ENCODE measurements around the gene CHAF1A.

The CHAF1A gene

GRCh38 chr19:4431296-4431695 is 28.9 kb downstream of the CHAF1A start:
- Histone ChIP-seq H3K27ac (ENCODE audit: low read length) (no peak overlapping the region), H3K36me3 (ENCODE audit: control insufficient read depth, insufficient read depth, low read length) (peaks cover 62% of the 10 kb centered on the region), H3K4me3 (ENCODE audit: low read length) (no peak overlapping the region), H3K9me3 (ENCODE audit: control insufficient read depth, insufficient read depth, low read length) (no peaks in the 10 kb centered on the region), H3K27me3 (ENCODE audit: control insufficient read depth, insufficient read depth, low read length) (no peaks in the 10 kb centered on the region), H3K4me1 (ENCODE audit: control insufficient read depth, insufficient read depth, low read length) (no peaks in the 10 kb centered on the region; the same call in 1 of the 2 replicates)
- WGBS (ENCODE audit: insufficient coverage, insufficient read length): no CpG with 5 or more reads among the region's 9 CpGs
- no peak for DNase-seq (ENCODE audit: low read depth, low spot score)

GRCh38 chr19:4431808-4432674 is 29.6 kb downstream of the CHAF1A start:
- DNase-seq (ENCODE audit: low read depth, low spot score): no peak
- Histone ChIP-seq H3K9me3 (ENCODE audit: control insufficient read depth, insufficient read depth, low read length) (no peaks in the 10 kb centered on the region), H3K4me3 (ENCODE audit: low read length) (no peak overlapping the region), H3K27ac (ENCODE audit: low read length) (no peak overlapping the region), H3K36me3 (ENCODE audit: control insufficient read depth, insufficient read depth, low read length) (peaks cover 69% of the 10 kb centered on the region), H3K27me3 (ENCODE audit: control insufficient read depth, insufficient read depth, low read length) (no peaks in the 10 kb centered on the region), H3K4me1 (ENCODE audit: control insufficient read depth, insufficient read depth, low read length) (no peaks in the 10 kb centered on the region; the same call in 1 of the 2 replicates)
- WGBS (ENCODE audit: insufficient coverage, insufficient read length): no CpG with 5 or more reads among the region's 26 CpGs

- no CpG with 5 or more reads among the region's 28 CpGs for WGBS (ENCODE audit: insufficient coverage, insufficient read length)
- Histone ChIP-seq H3K4me1 (ENCODE audit: control insufficient read depth, insufficient read depth, low read length) (no peaks in the 10 kb centered on the region; the same call in 1 of the 2 replicates), H3K36me3 (ENCODE audit: control insufficient read depth, insufficient read depth, low read length) (peaks cover 72% of the 10 kb centered on the region)
Measured at GRCh38 chr19:4432918-4433506, 30.6 kb downstream of the CHAF1A start.

GRCh38 chr19:4434391-4434790 is 32.0 kb downstream of the CHAF1A start:
- no peaks in the 10 kb centered on the region for H3K27me3 ChIP-seq (ENCODE audit: control insufficient read depth, insufficient read depth, low read length)
- no peaks in the 10 kb centered on the region; the same call in 1 of the 2 replicates for H3K4me1 ChIP-seq (ENCODE audit: control insufficient read depth, insufficient read depth, low read length)
- WGBS (ENCODE audit: insufficient coverage, insufficient read length): no CpG with 5 or more reads among the region's 9 CpGs
- H3K36me3 ChIP-seq (ENCODE audit: control insufficient read depth, insufficient read depth, low read length): peaks cover 67% of the 10 kb centered on the region
- no peak overlapping the region for H3K27ac ChIP-seq (ENCODE audit: low read length)
- no peak for DNase-seq (ENCODE audit: low read depth, low spot score)
- H3K9me3 ChIP-seq (ENCODE audit: control insufficient read depth, insufficient read depth, low read length): no peaks in the 10 kb centered on the region
- no peak overlapping the region for H3K4me3 ChIP-seq (ENCODE audit: low read length)

More at GRCh38 chr19:4432918-4433506, 30.6 kb downstream of the CHAF1A start:
- Histone ChIP-seq H3K9me3 (ENCODE audit: control insufficient read depth, insufficient read depth, low read length) (no peaks in the 10 kb centered on the region), H3K4me3 (ENCODE audit: low read length) (no peak overlapping the region), H3K27ac (ENCODE audit: low read length) (no peak overlapping the region), H3K27me3 (ENCODE audit: control insufficient read depth, insufficient read depth, low read length) (no peaks in the 10 kb centered on the region)
- no peak for DNase-seq (ENCODE audit: low read depth, low spot score)

- no peaks in the 10 kb centered on the region; the same call in 1 of the 2 replicates for H3K4me1 ChIP-seq (ENCODE audit: control insufficient read depth, insufficient read depth, low read length)
- DNase-seq (ENCODE audit: low read depth, low spot score): no peak
- H3K27ac ChIP-seq (ENCODE audit: low read length): no peak overlapping the region
- H3K36me3 ChIP-seq (ENCODE audit: control insufficient read depth, insufficient read depth, low read length): peaks cover 61% of the 10 kb centered on the region
- no CpG with 5 or more reads among the region's 7 CpGs for WGBS (ENCODE audit: insufficient coverage, insufficient read length)
- no peaks in the 10 kb centered on the region for H3K9me3 ChIP-seq (ENCODE audit: control insufficient read depth, insufficient read depth, low read length)
- H3K4me3 ChIP-seq (ENCODE audit: low read length): no peak overlapping the region
- H3K27me3 ChIP-seq (ENCODE audit: control insufficient read depth, insufficient read depth, low read length): no peaks in the 10 kb centered on the region
Measured at GRCh38 chr19:4436231-4436630, 33.8 kb downstream of the CHAF1A start.

GRCh38 chr19:4437103-4437502 is 34.7 kb downstream of the CHAF1A start:
- Histone ChIP-seq H3K4me1 (ENCODE audit: control insufficient read depth, insufficient read depth, low read length) (no peaks in the 10 kb centered on the region; the same call in 1 of the 2 replicates), H3K36me3 (ENCODE audit: control insufficient read depth, insufficient read depth, low read length) (peaks cover 55% of the 10 kb centered on the region), H3K4me3 (ENCODE audit: low read length) (no peak overlapping the region), H3K27ac (ENCODE audit: low read length) (no peak overlapping the region), H3K9me3 (ENCODE audit: control insufficient read depth, insufficient read depth, low read length) (no peaks in the 10 kb centered on the region), H3K27me3 (ENCODE audit: control insufficient read depth, insufficient read depth, low read length) (no peaks in the 10 kb centered on the region)
- no CpG with 5 or more reads among the region's 10 CpGs for WGBS (ENCODE audit: insufficient coverage, insufficient read length)
- no peak for DNase-seq (ENCODE audit: low read depth, low spot score)

GRCh38 chr19:4439243-4439642 is 36.8 kb downstream of the CHAF1A start:
- Histone ChIP-seq H3K4me1 (ENCODE audit: control insufficient read depth, insufficient read depth, low read length) (no peaks in the 10 kb centered on the region; the same call in 1 of the 2 replicates), H3K9me3 (ENCODE audit: control insufficient read depth, insufficient read depth, low read length) (no peaks in the 10 kb centered on the region), H3K36me3 (ENCODE audit: control insufficient read depth, insufficient read depth, low read length) (peaks cover 45% of the 10 kb centered on the region), H3K27me3 (ENCODE audit: control insufficient read depth, insufficient read depth, low read length) (no peaks in the 10 kb centered on the region), H3K4me3 (ENCODE audit: low read length) (no peak overlapping the region), H3K27ac (ENCODE audit: low read length) (no peak overlapping the region)
- WGBS (ENCODE audit: insufficient coverage, insufficient read length): no CpG with 5 or more reads among the region's 12 CpGs
- no peak for DNase-seq (ENCODE audit: low read depth, low spot score)

GRCh38 chr19:4441994-4442818 is 39.8 kb downstream of the CHAF1A start:
- Histone ChIP-seq H3K4me3 (ENCODE audit: low read length) (no peak overlapping the region), H3K36me3 (ENCODE audit: control insufficient read depth, insufficient read depth, low read length) (peaks cover 47% of the 10 kb centered on the region)
- WGBS (ENCODE audit: insufficient coverage, insufficient read length): no CpG with 5 or more reads among the region's 22 CpGs

GRCh38 chr19:4442819-4443146 is 40.3 kb downstream of the CHAF1A start:
- H3K27ac ChIP-seq (ENCODE audit: low read length): no peak overlapping the region

More at GRCh38 chr19:4441994-4442818, 39.8 kb downstream of the CHAF1A start:
- Histone ChIP-seq H3K27me3 (ENCODE audit: control insufficient read depth, insufficient read depth, low read length) (no peaks in the 10 kb centered on the region), H3K4me1 (ENCODE audit: control insufficient read depth, insufficient read depth, low read length) (peaks cover 2% of the 10 kb centered on the region; the same call in 1 of the 2 replicates), H3K9me3 (ENCODE audit: control insufficient read depth, insufficient read depth, low read length) (no peaks in the 10 kb centered on the region), H3K27ac (ENCODE audit: low read length) (no peak overlapping the region)
- DNase-seq (ENCODE audit: low read depth, low spot score): no peak

GRCh38 chr19:4443188-4443587 is 40.7 kb downstream of the CHAF1A start:
- no peak overlapping the region for H3K4me3 ChIP-seq (ENCODE audit: low read length)
- no peak overlapping the region for H3K27ac ChIP-seq (ENCODE audit: low read length)
- no peaks in the 10 kb centered on the region for H3K27me3 ChIP-seq (ENCODE audit: control insufficient read depth, insufficient read depth, low read length)
- DNase-seq (ENCODE audit: low read depth, low spot score): no peak
- WGBS (ENCODE audit: insufficient coverage, insufficient read length): no CpG with 5 or more reads among the region's 15 CpGs
- H3K9me3 ChIP-seq (ENCODE audit: control insufficient read depth, insufficient read depth, low read length): no peaks in the 10 kb centered on the region
- H3K4me1 ChIP-seq (ENCODE audit: control insufficient read depth, insufficient read depth, low read length): peaks cover 2% of the 10 kb centered on the region; the same call in 1 of the 2 replicates
- peaks cover 46% of the 10 kb centered on the region for H3K36me3 ChIP-seq (ENCODE audit: control insufficient read depth, insufficient read depth, low read length)

More at GRCh38 chr19:4442819-4443146, 40.3 kb downstream of the CHAF1A start:
- Histone ChIP-seq H3K9me3 (ENCODE audit: control insufficient read depth, insufficient read depth, low read length) (no peaks in the 10 kb centered on the region), H3K4me1 (ENCODE audit: control insufficient read depth, insufficient read depth, low read length) (peaks cover 2% of the 10 kb centered on the region; the same call in 1 of the 2 replicates), H3K4me3 (ENCODE audit: low read length) (no peak overlapping the region), H3K36me3 (ENCODE audit: control insufficient read depth, insufficient read depth, low read length) (peaks cover 49% of the 10 kb centered on the region), H3K27me3 (ENCODE audit: control insufficient read depth, insufficient read depth, low read length) (no peaks in the 10 kb centered on the region)
- no peak for DNase-seq (ENCODE audit: low read depth, low spot score)
- WGBS (ENCODE audit: insufficient coverage, insufficient read length): no CpG with 5 or more reads among the region's 10 CpGs

All from iPS DF 6.9 (cell line).